HEK293 (cell line): ENCODE measurements around the gene UAP1.

ENCODE experiments used
- CTCF ChIA-PET: fragments of 350-600 bp; formaldehyde crosslinking; extraction: SDS; loops from one replicate; lab custom pipeline; 2021; ENCODE audit warnings: antibody characterized with exemption; lab: Yijun Ruan, JAX
- POLR2A ChIA-PET: fragments of 300-600 bp; formaldehyde crosslinking; extraction: SDS; loops from one replicate; lab custom pipeline; 2020; ENCODE audit warnings: antibody characterized with exemption, inconsistent platforms; lab: Yijun Ruan, JAX
- H3K27ac ChIP-seq: fragments of 200-500 bp; sonication (Bioruptor generic); 2 replicates; pipeline ENCODE4 v1.5.1; 2014; ENCODE audit warnings: low read depth, low read length, control low read depth, inconsistent platforms; ENCODE audit errors: extremely low read depth
- H3K36me3 ChIP-seq, 2 experiments: fragments of 200-500 bp in 1 of 2; sonication (Bioruptor generic) in 1 of 2; 1 replicate in 1 of 2; 2 replicates in 1 of 2; pipeline ENCODE4 v1.5.1; 2014 to 2017; ENCODE audit warnings: inconsistent platforms in 2 of 2, low read length in 2 of 2; ENCODE audit not compliant: control insufficient read depth in 2 of 2, insufficient read depth in 1 of 2
- H3K4me1 ChIP-seq: fragments of 200-500 bp; sonication (Bioruptor generic); 2 replicates; pipeline ENCODE4 v1.5.1; 2014; ENCODE audit warnings: mild to moderate bottlenecking, low read length, inconsistent platforms; ENCODE audit not compliant: control insufficient read depth, insufficient read depth
- H3K4me3 ChIP-seq: 2 replicates; pipeline ENCODE4 v1.5.1; 2011; ENCODE audit warnings: low read depth, mild to moderate bottlenecking, control low read depth, low read length, moderate library complexity
- H3K9me3 ChIP-seq: fragments of 200-500 bp; sonication (Bioruptor generic); 2 replicates; pipeline ENCODE4 v1.5.1; 2014; ENCODE audit warnings: low read depth, low read length, inconsistent platforms; ENCODE audit not compliant: control insufficient read depth, insufficient read depth
- BCL11B ChIP-seq: fragments of 450-650 bp; formaldehyde crosslinking; IDR thresholded peaks from 2 replicates; pipeline ENCODE4 v1.5.1; 2016; ENCODE audit warnings: low read depth, missing biosample characterization, missing genetic modification characterization
- GLI2 ChIP-seq: fragments of 450-650 bp; formaldehyde crosslinking; IDR thresholded peaks from 2 replicates; pipeline ENCODE4; 2017; ENCODE audit warnings: missing biosample characterization, missing genetic modification characterization, low read depth, borderline replicate concordance
- HOXA7 ChIP-seq: sonication (generic); formaldehyde crosslinking; IDR thresholded peaks from 2 replicates; pipeline ENCODE4 v1.8.1; 2022; ENCODE audit warnings: missing genetic modification reagents, borderline replicate concordance
- ZBTB1 ChIP-seq: fragments of 450-650 bp; formaldehyde crosslinking; IDR thresholded peaks from 2 replicates; pipeline ENCODE4 v1.5.1; 2016; ENCODE audit warnings: missing biosample characterization, missing genetic modification characterization
- ZBTB17 ChIP-seq: fragments of 450-650 bp; formaldehyde crosslinking; IDR thresholded peaks from 2 replicates; pipeline ENCODE4 v1.5.1; 2016; ENCODE audit warnings: missing biosample characterization, missing genetic modification characterization
- ZBTB26 ChIP-seq: fragments of 450-650 bp; formaldehyde crosslinking; optimal IDR thresholded peaks from 2 replicates; pipeline ENCODE3; 2016; ENCODE audit warnings: missing biosample characterization, mild to moderate bottlenecking, missing genetic modification characterization
- ZFHX2 ChIP-seq: fragments of 450-650 bp; formaldehyde crosslinking; conservative IDR thresholded peaks from 2 replicates; pipeline ENCODE4 v1.5.1; 2016; ENCODE audit warnings: missing biosample characterization, missing genetic modification characterization
- ZNF16 ChIP-seq: fragments of 450-650 bp; formaldehyde crosslinking; IDR thresholded peaks from 2 replicates; pipeline ENCODE4 v1.5.1; 2016; ENCODE audit warnings: low read depth, missing biosample characterization, missing genetic modification characterization
- ZNF174 ChIP-seq: fragments of 450-650 bp; formaldehyde crosslinking; IDR thresholded peaks from 2 replicates; pipeline ENCODE4 v1.5.0; 2017; ENCODE audit warnings: missing biosample characterization, mild to moderate bottlenecking, missing genetic modification characterization
- ZNF239 ChIP-seq: fragments of 450-650 bp; formaldehyde crosslinking; IDR thresholded peaks from 2 replicates; pipeline ENCODE4 v1.5.1; 2016; ENCODE audit warnings: missing biosample characterization, missing genetic modification characterization
- ZNF248 ChIP-seq: fragments of 450-650 bp; formaldehyde crosslinking; IDR thresholded peaks from 2 replicates; pipeline ENCODE4 v1.5.1; 2017; ENCODE audit warnings: missing biosample characterization, missing genetic modification characterization
- ZNF26 ChIP-seq: fragments of 450-650 bp; formaldehyde crosslinking; IDR thresholded peaks from 2 replicates; pipeline ENCODE4 v1.5.1; 2016; ENCODE audit warnings: missing biosample characterization, missing genetic modification characterization
- ZNF404 ChIP-seq: fragments of 450-650 bp; formaldehyde crosslinking; IDR thresholded peaks from 2 replicates; pipeline ENCODE4 v1.5.1; 2017; ENCODE audit warnings: missing biosample characterization, missing genetic modification characterization
- ZNF423 ChIP-seq: fragments of 450-650 bp; formaldehyde crosslinking; IDR thresholded peaks from 2 replicates; pipeline ENCODE4 v1.5.1; 2016; ENCODE audit warnings: missing biosample characterization, missing genetic modification characterization
- ZNF48 ChIP-seq: fragments of 450-650 bp; formaldehyde crosslinking; IDR thresholded peaks from 2 replicates; pipeline ENCODE4 v1.5.1; 2016; ENCODE audit warnings: missing biosample characterization, missing genetic modification characterization
- ZNF501 ChIP-seq: fragments of 450-650 bp; formaldehyde crosslinking; IDR thresholded peaks from 2 replicates; pipeline ENCODE4 v1.5.1; 2016; ENCODE audit warnings: missing biosample characterization, missing genetic modification characterization
- ZNF596 ChIP-seq: fragments of 450-650 bp; IDR thresholded peaks from 2 replicates; pipeline ENCODE4 v1.5.0; 2018; ENCODE audit warnings: missing biosample characterization, mild to moderate bottlenecking, missing genetic modification characterization, moderate library complexity
- ZNF670 ChIP-seq: fragments of 450-650 bp; formaldehyde crosslinking; IDR thresholded peaks from 2 replicates; pipeline ENCODE4 v1.5.1; 2016; ENCODE audit warnings: missing biosample characterization, missing genetic modification characterization, low read depth
- ZNF792 ChIP-seq: fragments of 450-650 bp; formaldehyde crosslinking; IDR thresholded peaks from 2 replicates; pipeline ENCODE4 v1.5.1; 2016; ENCODE audit warnings: missing biosample characterization, missing genetic modification characterization
- ZNF837 ChIP-seq: fragments of 450-650 bp; formaldehyde crosslinking; IDR thresholded peaks from 2 replicates; pipeline ENCODE4 v1.5.1; 2016; ENCODE audit warnings: missing biosample characterization, missing genetic modification characterization
- ZSCAN4 ChIP-seq: fragments of 450-650 bp; formaldehyde crosslinking; IDR thresholded peaks from 2 replicates; pipeline ENCODE4 v1.5.1; 2017; ENCODE audit warnings: missing biosample characterization, missing genetic modification characterization
- TF ChIP-seq, protein P1 (sequence below): fragments of 450-650 bp; formaldehyde crosslinking; IDR thresholded peaks from 2 replicates; pipeline ENCODE4 v1.5.1; 2017; ENCODE audit warnings: missing biosample characterization, mild to moderate bottlenecking, missing genetic modification characterization, moderate library complexity
- TF ChIP-seq, protein P2 (sequence below): fragments of 450-650 bp; formaldehyde crosslinking; IDR thresholded peaks from 2 replicates; pipeline ENCODE4 v1.5.1; 2016; ENCODE audit warnings: missing biosample characterization, missing genetic modification characterization, low read depth

UAP1 gene

DNA sequence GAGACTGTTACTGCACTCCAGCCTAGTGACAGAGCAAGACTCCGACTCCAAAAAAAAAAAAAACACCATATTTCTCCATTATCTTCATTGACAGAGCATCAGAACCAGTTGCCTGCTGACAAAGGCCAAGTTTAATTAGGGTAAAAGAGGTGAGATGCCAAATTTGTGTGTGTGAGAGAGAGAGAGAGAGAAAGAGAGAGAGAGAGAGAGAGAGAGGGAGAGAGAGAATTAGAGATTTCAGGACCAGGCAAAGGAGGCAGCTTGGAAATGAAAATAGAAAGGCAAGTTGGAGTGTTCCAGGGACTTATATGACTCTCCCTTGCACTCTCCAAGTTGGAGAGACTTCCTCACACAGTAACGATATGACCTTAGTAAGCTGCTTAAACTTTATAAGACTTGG is 24.3 kb upstream of the UAP1 start:
- H3K36me3 ChIP-seq, result no peaks in the 10 kb centered on the region
- ChIA-PET CTCF (interaction anchor here (0.7 kb wide), 1 partner anchor 668 kb away, joined by 5 read pairs; no protein-coding TSS in a partner anchor), POLR2A (no interaction called here)
- no peak overlapping the region for H3K27ac ChIP-seq
- H3K4me1 ChIP-seq, result no peaks in the 10 kb centered on the region
- H3K4me3 ChIP-seq, result no peak overlapping the region
- no peaks in the 10 kb centered on the region for H3K9me3 ChIP-seq
- no peak for TF ChIP-seq HOXA7 (CRISPR knock-in tag)
- peak; percentile 95 for TF ChIP-seq ZNF596 (tag by site-specific recombination)

- no peak overlapping the region for H3K27ac ChIP-seq
- TF ChIP-seq, protein P1, sequence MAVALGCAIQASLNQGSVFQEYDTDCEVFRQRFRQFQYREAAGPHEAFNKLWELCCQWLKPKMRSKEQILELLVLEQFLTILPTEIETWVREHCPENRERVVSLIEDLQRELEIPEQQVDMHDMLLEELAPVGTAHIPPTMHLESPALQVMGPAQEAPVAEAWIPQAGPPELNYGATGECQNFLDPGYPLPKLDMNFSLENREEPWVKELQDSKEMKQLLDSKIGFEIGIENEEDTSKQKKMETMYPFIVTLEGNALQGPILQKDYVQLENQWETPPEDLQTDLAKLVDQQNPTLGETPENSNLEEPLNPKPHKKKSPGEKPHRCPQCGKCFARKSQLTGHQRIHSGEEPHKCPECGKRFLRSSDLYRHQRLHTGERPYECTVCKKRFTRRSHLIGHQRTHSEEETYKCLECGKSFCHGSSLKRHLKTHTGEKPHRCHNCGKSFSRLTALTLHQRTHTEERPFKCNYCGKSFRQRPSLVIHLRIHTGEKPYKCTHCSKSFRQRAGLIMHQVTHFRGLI, result peak; percentile 57; the same call in 1 of the 2 replicates
- TF ChIP-seq ZNF404 (tag by site-specific recombination) (no peak), ZBTB17 (tag by site-specific recombination) (peak; percentile 42), ZNF239 (tag by site-specific recombination) (no peak), ZNF792 (tag by site-specific recombination) (no peak)
- TF ChIP-seq, all 188 proteins: peak for 2
- Histone ChIP-seq H3K9me3 (no peaks in the 10 kb centered on the region), H3K36me3 (no peaks in the 10 kb centered on the region), H3K4me3 (no peak overlapping the region), H3K4me1 (no peaks in the 10 kb centered on the region)
- ChIA-PET CTCF (no interaction called here), POLR2A (interaction anchor here (1.0 kb wide), 1 partner anchor 22 kb away, joined by 3 read pairs; the partner anchor contains the start of gene UAP1)
Observed at GRCh38 chr1:162538815-162539431, 22.6 kb upstream of the UAP1 start.

GRCh38 chr1:162541619-162542141 is 19.8 kb upstream of the UAP1 start:
- POLR2A ChIA-PET, result no interaction called here
- TF ChIP-seq ZNF792 (tag by site-specific recombination) (no peak), GLI2 (tag by site-specific recombination) (no peak), ZNF837 (tag by site-specific recombination) (no peak), BCL11B (tag by site-specific recombination) (no peak), ZNF670 (tag by site-specific recombination) (no peak), ZSCAN4 (tag by site-specific recombination) (no peak), ZNF48 (no peak), ZNF501 (tag by site-specific recombination) (no peak), ZNF423 (tag by site-specific recombination) (no peak), ZNF248 (tag by site-specific recombination) (no peak), ZNF16 (tag by site-specific recombination) (no peak), ZBTB1 (tag by site-specific recombination) (no peak), ZBTB26 (no peak), ZNF26 (tag by site-specific recombination) (no peak), ZFHX2 (tag by site-specific recombination) (no peak), ZNF174 (no peak)
- TF ChIP-seq, protein P2, sequence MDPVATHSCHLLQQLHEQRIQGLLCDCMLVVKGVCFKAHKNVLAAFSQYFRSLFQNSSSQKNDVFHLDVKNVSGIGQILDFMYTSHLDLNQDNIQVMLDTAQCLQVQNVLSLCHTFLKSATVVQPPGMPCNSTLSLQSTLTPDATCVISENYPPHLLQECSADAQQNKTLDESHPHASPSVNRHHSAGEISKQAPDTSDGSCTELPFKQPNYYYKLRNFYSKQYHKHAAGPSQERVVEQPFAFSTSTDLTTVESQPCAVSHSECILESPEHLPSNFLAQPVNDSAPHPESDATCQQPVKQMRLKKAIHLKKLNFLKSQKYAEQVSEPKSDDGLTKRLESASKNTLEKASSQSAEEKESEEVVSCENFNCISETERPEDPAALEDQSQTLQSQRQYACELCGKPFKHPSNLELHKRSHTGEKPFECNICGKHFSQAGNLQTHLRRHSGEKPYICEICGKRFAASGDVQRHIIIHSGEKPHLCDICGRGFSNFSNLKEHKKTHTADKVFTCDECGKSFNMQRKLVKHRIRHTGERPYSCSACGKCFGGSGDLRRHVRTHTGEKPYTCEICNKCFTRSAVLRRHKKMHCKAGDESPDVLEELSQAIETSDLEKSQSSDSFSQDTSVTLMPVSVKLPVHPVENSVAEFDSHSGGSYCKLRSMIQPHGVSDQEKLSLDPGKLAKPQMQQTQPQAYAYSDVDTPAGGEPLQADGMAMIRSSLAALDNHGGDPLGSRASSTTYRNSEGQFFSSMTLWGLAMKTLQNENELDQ (tag by site-specific recombination), result no peak
- TF ChIP-seq, all 188 proteins: peak for 0
- no peak overlapping the region for H3K4me3 ChIP-seq
- CTCF ChIA-PET, result interaction anchor here (0.5 kb wide), 1 partner anchor 717 kb away, joined by 3 read pairs; no protein-coding TSS in a partner anchor
- no peaks in the 10 kb centered on the region for H3K4me1 ChIP-seq
- no peak overlapping the region for H3K27ac ChIP-seq
- no peaks in the 10 kb centered on the region for H3K9me3 ChIP-seq
- no peaks in the 10 kb centered on the region for H3K36me3 ChIP-seq
